ENCODE measurements around the gene SAMD13. TPM values are rescaled to one million over a fixed set of nuclear protein-coding genes. Genes with fewer than 3 reads are reported as not detected.

SAMD13 gene
- total RNA-seq, 1 experiment from 2014 or later: 0.61 TPM

GRCh38 chr1:84353695-84354094 is 52.2 kb downstream of the SAMD13 start:
- no CpG with 5 or more reads among the region's 3 CpGs for WGBS (ENCODE audit: extremely low coverage, insufficient read length, low lambda C conversion rate)
- H3K4me2 ChIP-seq (ENCODE audit: insufficient read depth, insufficient read length, low read length): no peak overlapping the region
- no peak overlapping the region for H2BK120ac ChIP-seq (ENCODE audit: low read depth, low read length, poor library complexity, severe bottlenecking)
- no peak overlapping the region for H3K4me3 Mint-ChIP-seq
- H3K27me3 Mint-ChIP-seq (ENCODE audit: low read depth): no peaks in the 10 kb centered on the region
- no peaks in the 10 kb centered on the region for H3K23me2 ChIP-seq (ENCODE audit: insufficient read length, low read depth, low read length, poor library complexity, severe bottlenecking)
- H3K36me3 Mint-ChIP-seq (ENCODE audit: insufficient read depth in 1 of 3, low read depth in 3 of 3): no peaks in the 10 kb centered on the region
- no peak overlapping the region for H3K18ac ChIP-seq (ENCODE audit: insufficient read length, low read depth, low read length)
- no peak overlapping the region; a peak in 1 of 7 replicates for H3K27ac Mint-ChIP-seq
- no peak overlapping the region for H2BK20ac ChIP-seq (ENCODE audit: low read depth, low read length, poor library complexity, severe bottlenecking)
- H3K9me3 ChIP-seq (ENCODE audit: control insufficient read depth, low read depth, low read length): no peaks in the 10 kb centered on the region
- H3K9me3 Mint-ChIP-seq: no peaks in the 10 kb centered on the region
- H4K20me1 ChIP-seq (ENCODE audit: control insufficient read depth, insufficient read depth, insufficient read length): no peaks in the 10 kb centered on the region
- no peak overlapping the region for H3K27ac ChIP-seq (ENCODE audit: insufficient read length, low read depth, low read length)
- no peak overlapping the region for H3K56ac ChIP-seq (ENCODE audit: insufficient read length, low read depth, low read length)
- no peaks in the 10 kb centered on the region for H3K79me1 ChIP-seq (ENCODE audit: insufficient read depth, low read depth, low read length, poor library complexity, severe bottlenecking)
- no peak overlapping the region for H3K9ac ChIP-seq (ENCODE audit: extremely low read depth, insufficient read length, low read length)
- H2AK5ac ChIP-seq (ENCODE audit: insufficient read length, low read length): no peak overlapping the region
- no peak overlapping the region for H4K91ac ChIP-seq (ENCODE audit: insufficient read length, low read depth, low read length)
- H3K4me1 Mint-ChIP-seq: peaks cover 3% of the 10 kb centered on the region in 2 experiments; a peak in 1 of 4 replicates
- no peak overlapping the region for H3K14ac ChIP-seq (ENCODE audit: insufficient read depth, low read length)
- H3T11ph ChIP-seq (ENCODE audit: low read length): no peak overlapping the region
- no peak overlapping the region for H3K4ac ChIP-seq (ENCODE audit: low read depth, low read length)
- no peak overlapping the region for H3K23ac ChIP-seq (ENCODE audit: insufficient read length, low read depth, low read length)
- H4K8ac ChIP-seq (replicated peaks; ENCODE audit: insufficient read length, low read depth, low read length): no peak overlapping the region
- no peak overlapping the region for H2AFZ ChIP-seq (ENCODE audit: low read length)
- H3K4me1 ChIP-seq (ENCODE audit: insufficient read depth, low read length): no peaks in the 10 kb centered on the region
- H2BK5ac ChIP-seq (ENCODE audit: insufficient read length, low read length): no peak overlapping the region
- H4K5ac ChIP-seq (ENCODE audit: insufficient read length, low read depth, low read length): no peak overlapping the region
- no peaks in the 10 kb centered on the region for H3K27me3 ChIP-seq (ENCODE audit: insufficient read depth, low read length)
- H2BK15ac ChIP-seq (ENCODE audit: low read depth, low read length): no peak overlapping the region
- no peak for DNase-seq
- H2BK12ac ChIP-seq (ENCODE audit: insufficient read length, low read depth, low read length): no peak overlapping the region
- no peak for TF ChIP-seq CTCF (conservative IDR thresholded peaks at IDR 0.05)
- H3K79me2 ChIP-seq (ENCODE audit: insufficient read depth, low read length): no peaks in the 10 kb centered on the region
